ENCODE measurements around the gene SH3RF1. TPM values are rescaled to one million over a fixed set of nuclear protein-coding genes. Genes with fewer than 3 reads are reported as not detected.

The SH3RF1 gene
- total RNA-seq, 1 donor from 2014 or later: 21.6 TPM

DNA sequence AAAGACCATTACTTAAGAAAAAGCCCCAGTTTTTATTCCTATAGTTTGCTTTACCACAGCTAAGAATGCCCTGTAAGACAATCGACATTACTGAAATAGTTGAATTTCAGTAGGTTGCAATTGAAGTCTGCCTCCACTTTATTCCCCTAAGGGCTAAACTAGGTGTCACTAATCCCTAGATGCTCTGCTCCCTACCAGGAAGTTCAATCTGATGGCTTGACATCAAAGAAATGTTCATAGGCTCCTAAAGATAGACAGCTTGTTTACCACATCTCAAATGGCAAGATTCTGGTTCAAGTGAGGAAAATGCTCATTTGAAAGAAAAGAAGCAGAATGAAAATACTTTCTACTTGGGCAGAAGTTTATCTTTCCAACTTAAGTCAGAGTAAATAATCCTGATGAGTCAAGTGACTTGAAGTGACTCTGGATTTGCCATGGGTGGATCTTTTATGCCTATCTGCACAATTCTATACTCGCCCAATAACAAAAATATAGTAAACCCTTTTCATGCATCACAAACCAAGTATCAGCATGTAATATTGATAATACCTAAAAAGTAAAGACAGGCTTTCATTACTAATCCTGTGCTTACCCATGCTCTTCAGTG lies 117.2 kb downstream of the SH3RF1 start:
- H3K36me3 Mint-ChIP-seq: peaks cover 39% of the 10 kb centered on the region
- peaks cover 35% of the 10 kb centered on the region for H3K4me1 Mint-ChIP-seq (ENCODE audit: unreplicated experiment)
- peak overlapping the region; percentile 9 for H3K27ac Mint-ChIP-seq
- no peak for DNase-seq (ENCODE audit: extremely low spot score, unreplicated experiment)
- TF ChIP-seq, protein P1, sequence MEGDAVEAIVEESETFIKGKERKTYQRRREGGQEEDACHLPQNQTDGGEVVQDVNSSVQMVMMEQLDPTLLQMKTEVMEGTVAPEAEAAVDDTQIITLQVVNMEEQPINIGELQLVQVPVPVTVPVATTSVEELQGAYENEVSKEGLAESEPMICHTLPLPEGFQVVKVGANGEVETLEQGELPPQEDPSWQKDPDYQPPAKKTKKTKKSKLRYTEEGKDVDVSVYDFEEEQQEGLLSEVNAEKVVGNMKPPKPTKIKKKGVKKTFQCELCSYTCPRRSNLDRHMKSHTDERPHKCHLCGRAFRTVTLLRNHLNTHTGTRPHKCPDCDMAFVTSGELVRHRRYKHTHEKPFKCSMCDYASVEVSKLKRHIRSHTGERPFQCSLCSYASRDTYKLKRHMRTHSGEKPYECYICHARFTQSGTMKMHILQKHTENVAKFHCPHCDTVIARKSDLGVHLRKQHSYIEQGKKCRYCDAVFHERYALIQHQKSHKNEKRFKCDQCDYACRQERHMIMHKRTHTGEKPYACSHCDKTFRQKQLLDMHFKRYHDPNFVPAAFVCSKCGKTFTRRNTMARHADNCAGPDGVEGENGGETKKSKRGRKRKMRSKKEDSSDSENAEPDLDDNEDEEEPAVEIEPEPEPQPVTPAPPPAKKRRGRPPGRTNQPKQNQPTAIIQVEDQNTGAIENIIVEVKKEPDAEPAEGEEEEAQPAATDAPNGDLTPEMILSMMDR (conservative IDR thresholded peaks at IDR 0.05): no peak
- peaks cover 3% of the 10 kb centered on the region for H3K9me3 Mint-ChIP-seq
- no peak overlapping the region for H3K4me3 Mint-ChIP-seq
- no peaks in the 10 kb centered on the region for H3K27me3 Mint-ChIP-seq

GRCh38 chr4:169152899-169153298 lies 117.9 kb downstream of the SH3RF1 start:
- H3K27me3 Mint-ChIP-seq: no peaks in the 10 kb centered on the region

DNA sequence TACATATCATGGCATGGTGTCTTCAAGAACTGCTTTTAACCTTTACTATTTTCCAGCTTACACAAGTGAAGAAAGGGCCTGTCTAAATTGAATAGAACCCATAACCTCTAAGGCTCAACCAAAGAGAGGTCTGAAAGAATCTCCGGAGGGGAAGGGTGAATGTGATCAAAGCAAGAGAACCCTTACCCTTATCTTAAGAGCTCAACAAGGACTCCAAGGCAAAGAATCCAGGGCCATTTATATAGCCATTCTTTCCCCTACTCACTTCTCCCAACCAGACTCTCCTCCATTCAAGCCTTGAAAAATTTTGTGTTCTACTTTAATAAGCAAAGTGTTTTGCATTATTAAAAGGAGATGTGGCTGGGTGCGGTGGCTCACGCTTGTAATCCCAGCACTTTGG lies 118.7 kb downstream of the SH3RF1 start:
- TF ChIP-seq, protein P1 (conservative IDR thresholded peaks at IDR 0.05): no peak
- DNase-seq (ENCODE audit: extremely low spot score, unreplicated experiment): no peak
- Mint-ChIP-seq H3K36me3 (peaks cover 43% of the 10 kb centered on the region), H3K27me3 (no peaks in the 10 kb centered on the region), H3K4me1 (ENCODE audit: unreplicated experiment) (peaks cover 30% of the 10 kb centered on the region), H3K27ac (no peak overlapping the region), H3K9me3 (peaks cover 3% of the 10 kb centered on the region), H3K4me3 (no peak overlapping the region)

More at GRCh38 chr4:169152899-169153298, 117.9 kb downstream of the SH3RF1 start:
- TF ChIP-seq, protein P1 (conservative IDR thresholded peaks at IDR 0.05): peak; percentile 26
- Mint-ChIP-seq H3K27ac (no peak overlapping the region), H3K4me1 (ENCODE audit: unreplicated experiment) (peaks cover 30% of the 10 kb centered on the region), H3K36me3 (peaks cover 43% of the 10 kb centered on the region), H3K9me3 (peaks cover 3% of the 10 kb centered on the region), H3K4me3 (no peak overlapping the region)
- DNase-seq (ENCODE audit: extremely low spot score, unreplicated experiment): no peak

DNA sequence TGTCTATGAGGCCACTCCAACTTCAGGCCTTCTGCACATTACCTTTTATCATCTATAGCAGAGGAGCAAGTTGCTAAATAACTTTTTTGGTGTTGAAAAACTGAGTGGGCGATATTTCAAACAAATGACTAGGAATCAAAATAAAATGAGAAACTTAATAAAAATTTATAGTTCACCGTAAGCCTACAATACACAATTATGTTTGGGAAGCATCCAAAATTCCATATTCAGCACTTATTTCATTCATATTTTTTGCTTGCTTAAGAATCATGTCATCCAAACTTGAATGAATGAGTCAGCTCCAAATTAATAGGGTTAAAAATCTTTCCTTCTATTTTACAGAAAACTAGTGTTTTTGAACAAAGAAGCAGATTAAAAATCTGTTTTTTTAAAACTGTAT lies 119.1 kb downstream of the SH3RF1 start:
- TF ChIP-seq, protein P1 (conservative IDR thresholded peaks at IDR 0.05): no peak
- Mint-ChIP-seq H3K27ac (no peak overlapping the region), H3K4me1 (ENCODE audit: unreplicated experiment) (peaks cover 27% of the 10 kb centered on the region)

GRCh38 chr4:169150806-169151205 lies 120.0 kb downstream of the SH3RF1 start:
- H3K9me3 Mint-ChIP-seq: peaks cover 3% of the 10 kb centered on the region
- H3K4me3 Mint-ChIP-seq: no peak overlapping the region
- H3K4me1 Mint-ChIP-seq (ENCODE audit: unreplicated experiment): peaks cover 31% of the 10 kb centered on the region
- no peak for DNase-seq (ENCODE audit: extremely low spot score, unreplicated experiment)
- no peaks in the 10 kb centered on the region for H3K27me3 Mint-ChIP-seq
- TF ChIP-seq, protein P1 (conservative IDR thresholded peaks at IDR 0.05): no peak
- H3K27ac Mint-ChIP-seq: no peak overlapping the region
- peaks cover 38% of the 10 kb centered on the region for H3K36me3 Mint-ChIP-seq

More for the DNA sequence above, 119.1 kb downstream of the SH3RF1 start:
- Mint-ChIP-seq H3K9me3 (peaks cover 3% of the 10 kb centered on the region), H3K4me3 (no peak overlapping the region), H3K36me3 (peaks cover 43% of the 10 kb centered on the region), H3K27me3 (no peaks in the 10 kb centered on the region)
- DNase-seq (ENCODE audit: extremely low spot score, unreplicated experiment): no peak

Measured in type B pancreatic cell (in vitro differentiated cells).